H1 (cell line): ENCODE results near the gene IER5. TPM values are rescaled to one million over a fixed set of nuclear protein-coding genes. Genes with fewer than 3 reads are reported as not detected.

Experiments
- BCL11A ChIP-seq, 2 experiments: IDR thresholded peaks; one replicate each; pipeline ENCODE4 v1.6.1; 2011; ENCODE audit warnings: low read depth in 2 of 2, low read length in 2 of 2, mild to moderate bottlenecking in 2 of 2
- CHD1 ChIP-seq: IDR thresholded peaks from 2 replicates; pipeline ENCODE4 v1.6.1; 2012; ENCODE audit warnings: low read depth, low read length, improper control_type of control experiment
- CTBP2 ChIP-seq: IDR thresholded peaks from 2 replicates; pipeline ENCODE4 v1.7.0; 2011; ENCODE audit warnings: borderline replicate concordance, mild to moderate bottlenecking, moderate library complexity, mixed read lengths, low read length; ENCODE audit not compliant: insufficient read depth, insufficient read length
- GTF2F1 ChIP-seq: IDR thresholded peaks from 2 replicates; pipeline ENCODE4 v1.6.1; 2012; ENCODE audit warnings: low read depth, low read length, improper control_type of control experiment, borderline replicate concordance
- PHF8 ChIP-seq: fragments of 200-600 bp; sonication (generic); conservative IDR thresholded peaks from 2 replicates; pipeline ENCODE4 v1.7.1; 2012; ENCODE audit warnings: low read depth, mild to moderate bottlenecking, inconsistent platforms, low read length, moderate library complexity
- RBBP5 ChIP-seq: IDR thresholded peaks from 2 replicates; pipeline ENCODE4 v1.7.1; 2012; ENCODE audit warnings: low read depth, mild to moderate bottlenecking, inconsistent platforms, low read length, moderate library complexity, borderline replicate concordance
- SP2 ChIP-seq: IDR thresholded peaks from 2 replicates; pipeline ENCODE4 v1.6.1; 2012; ENCODE audit warnings: mild to moderate bottlenecking, low read length, inconsistent platforms
- polyA plus RNA-seq, 7 experiments: library from polyadenylated mRNA; depleted of rRNA in 3 of 7; stranded (reverse) in 5 of 7; unstranded in 2 of 7; fragments of >200 nt in 5 of 7; fragments of 200-250 nt in 2 of 7; gene quantifications; 1 replicate in 5 of 7; 2 replicates in 1 of 7; 4 replicates in 1 of 7; pipeline versions ENCODE4 v1.2.1 to v1.2.3, GENCODE V29; 2011 to 2013; ENCODE audit warnings: missing spikeins in 2 of 7, mixed read lengths in 2 of 7
- total RNA-seq: library from RNA; stranded (reverse); fragmentation: NEBNext Ultra II Directional; extraction: Animal tissue kit (Norgen Biotek cat#: 25700); gene quantifications from 2 replicates; pipeline ENCODE4 v1.2.1, GENCODE V29; 2021
- TF ChIP-seq, protein P1 (sequence below): fragments of 300-600 bp; sonication (generic); IDR thresholded peaks from 2 replicates; pipeline ENCODE4 v1.7.1; 2012; ENCODE audit warnings: low read length, moderate library complexity, mild to moderate bottlenecking, inconsistent platforms; ENCODE audit not compliant: insufficient replicate concordance

The IER5 gene
- total and polyA plus RNA-seq, 2 of the 8 experiments (the other 6 are each of a cell fraction or from before 2014, with no cell fraction given) = 3.5 to 7.7 TPM

DNA sequence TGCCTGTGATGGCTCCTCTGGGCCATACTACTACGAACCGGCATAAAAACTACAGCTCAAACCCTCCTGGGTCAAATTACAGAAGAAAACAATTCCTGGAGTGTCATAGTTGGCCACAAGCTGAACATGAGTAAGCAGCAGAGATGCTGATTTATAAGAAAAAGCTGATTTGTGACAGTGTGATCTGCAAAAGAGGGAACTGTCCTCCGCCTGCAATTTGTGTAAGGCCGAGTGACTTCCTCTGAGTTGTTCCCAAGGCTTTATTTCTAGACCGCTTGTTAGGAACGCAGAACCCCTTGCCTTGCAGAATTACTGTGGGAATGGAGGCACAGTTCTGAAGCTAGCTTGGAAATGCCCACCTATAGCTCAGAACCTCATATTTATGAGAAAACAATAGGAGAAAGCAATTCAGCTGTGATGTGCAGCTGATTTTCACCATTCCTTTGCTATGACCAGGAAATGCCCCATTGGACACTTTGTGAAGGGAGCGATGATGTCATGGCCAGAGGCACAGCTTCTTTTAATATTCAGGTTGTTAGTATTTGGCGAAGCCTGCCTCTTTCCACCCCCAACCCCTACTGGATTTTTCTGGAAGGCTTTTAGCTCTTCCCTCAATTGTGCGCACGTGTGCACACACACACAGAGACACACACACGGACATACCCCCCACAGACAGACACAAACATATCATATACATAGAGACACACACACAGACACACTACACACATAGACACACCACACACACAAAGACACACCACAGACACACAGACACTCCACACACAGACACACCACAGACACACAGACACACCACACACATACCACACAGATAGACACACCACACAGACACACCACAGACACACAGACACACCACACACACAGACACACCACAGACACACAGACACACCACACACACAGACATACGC is 47.6 kb downstream of the IER5 start (continued):
- TF ChIP-seq, protein P1, sequence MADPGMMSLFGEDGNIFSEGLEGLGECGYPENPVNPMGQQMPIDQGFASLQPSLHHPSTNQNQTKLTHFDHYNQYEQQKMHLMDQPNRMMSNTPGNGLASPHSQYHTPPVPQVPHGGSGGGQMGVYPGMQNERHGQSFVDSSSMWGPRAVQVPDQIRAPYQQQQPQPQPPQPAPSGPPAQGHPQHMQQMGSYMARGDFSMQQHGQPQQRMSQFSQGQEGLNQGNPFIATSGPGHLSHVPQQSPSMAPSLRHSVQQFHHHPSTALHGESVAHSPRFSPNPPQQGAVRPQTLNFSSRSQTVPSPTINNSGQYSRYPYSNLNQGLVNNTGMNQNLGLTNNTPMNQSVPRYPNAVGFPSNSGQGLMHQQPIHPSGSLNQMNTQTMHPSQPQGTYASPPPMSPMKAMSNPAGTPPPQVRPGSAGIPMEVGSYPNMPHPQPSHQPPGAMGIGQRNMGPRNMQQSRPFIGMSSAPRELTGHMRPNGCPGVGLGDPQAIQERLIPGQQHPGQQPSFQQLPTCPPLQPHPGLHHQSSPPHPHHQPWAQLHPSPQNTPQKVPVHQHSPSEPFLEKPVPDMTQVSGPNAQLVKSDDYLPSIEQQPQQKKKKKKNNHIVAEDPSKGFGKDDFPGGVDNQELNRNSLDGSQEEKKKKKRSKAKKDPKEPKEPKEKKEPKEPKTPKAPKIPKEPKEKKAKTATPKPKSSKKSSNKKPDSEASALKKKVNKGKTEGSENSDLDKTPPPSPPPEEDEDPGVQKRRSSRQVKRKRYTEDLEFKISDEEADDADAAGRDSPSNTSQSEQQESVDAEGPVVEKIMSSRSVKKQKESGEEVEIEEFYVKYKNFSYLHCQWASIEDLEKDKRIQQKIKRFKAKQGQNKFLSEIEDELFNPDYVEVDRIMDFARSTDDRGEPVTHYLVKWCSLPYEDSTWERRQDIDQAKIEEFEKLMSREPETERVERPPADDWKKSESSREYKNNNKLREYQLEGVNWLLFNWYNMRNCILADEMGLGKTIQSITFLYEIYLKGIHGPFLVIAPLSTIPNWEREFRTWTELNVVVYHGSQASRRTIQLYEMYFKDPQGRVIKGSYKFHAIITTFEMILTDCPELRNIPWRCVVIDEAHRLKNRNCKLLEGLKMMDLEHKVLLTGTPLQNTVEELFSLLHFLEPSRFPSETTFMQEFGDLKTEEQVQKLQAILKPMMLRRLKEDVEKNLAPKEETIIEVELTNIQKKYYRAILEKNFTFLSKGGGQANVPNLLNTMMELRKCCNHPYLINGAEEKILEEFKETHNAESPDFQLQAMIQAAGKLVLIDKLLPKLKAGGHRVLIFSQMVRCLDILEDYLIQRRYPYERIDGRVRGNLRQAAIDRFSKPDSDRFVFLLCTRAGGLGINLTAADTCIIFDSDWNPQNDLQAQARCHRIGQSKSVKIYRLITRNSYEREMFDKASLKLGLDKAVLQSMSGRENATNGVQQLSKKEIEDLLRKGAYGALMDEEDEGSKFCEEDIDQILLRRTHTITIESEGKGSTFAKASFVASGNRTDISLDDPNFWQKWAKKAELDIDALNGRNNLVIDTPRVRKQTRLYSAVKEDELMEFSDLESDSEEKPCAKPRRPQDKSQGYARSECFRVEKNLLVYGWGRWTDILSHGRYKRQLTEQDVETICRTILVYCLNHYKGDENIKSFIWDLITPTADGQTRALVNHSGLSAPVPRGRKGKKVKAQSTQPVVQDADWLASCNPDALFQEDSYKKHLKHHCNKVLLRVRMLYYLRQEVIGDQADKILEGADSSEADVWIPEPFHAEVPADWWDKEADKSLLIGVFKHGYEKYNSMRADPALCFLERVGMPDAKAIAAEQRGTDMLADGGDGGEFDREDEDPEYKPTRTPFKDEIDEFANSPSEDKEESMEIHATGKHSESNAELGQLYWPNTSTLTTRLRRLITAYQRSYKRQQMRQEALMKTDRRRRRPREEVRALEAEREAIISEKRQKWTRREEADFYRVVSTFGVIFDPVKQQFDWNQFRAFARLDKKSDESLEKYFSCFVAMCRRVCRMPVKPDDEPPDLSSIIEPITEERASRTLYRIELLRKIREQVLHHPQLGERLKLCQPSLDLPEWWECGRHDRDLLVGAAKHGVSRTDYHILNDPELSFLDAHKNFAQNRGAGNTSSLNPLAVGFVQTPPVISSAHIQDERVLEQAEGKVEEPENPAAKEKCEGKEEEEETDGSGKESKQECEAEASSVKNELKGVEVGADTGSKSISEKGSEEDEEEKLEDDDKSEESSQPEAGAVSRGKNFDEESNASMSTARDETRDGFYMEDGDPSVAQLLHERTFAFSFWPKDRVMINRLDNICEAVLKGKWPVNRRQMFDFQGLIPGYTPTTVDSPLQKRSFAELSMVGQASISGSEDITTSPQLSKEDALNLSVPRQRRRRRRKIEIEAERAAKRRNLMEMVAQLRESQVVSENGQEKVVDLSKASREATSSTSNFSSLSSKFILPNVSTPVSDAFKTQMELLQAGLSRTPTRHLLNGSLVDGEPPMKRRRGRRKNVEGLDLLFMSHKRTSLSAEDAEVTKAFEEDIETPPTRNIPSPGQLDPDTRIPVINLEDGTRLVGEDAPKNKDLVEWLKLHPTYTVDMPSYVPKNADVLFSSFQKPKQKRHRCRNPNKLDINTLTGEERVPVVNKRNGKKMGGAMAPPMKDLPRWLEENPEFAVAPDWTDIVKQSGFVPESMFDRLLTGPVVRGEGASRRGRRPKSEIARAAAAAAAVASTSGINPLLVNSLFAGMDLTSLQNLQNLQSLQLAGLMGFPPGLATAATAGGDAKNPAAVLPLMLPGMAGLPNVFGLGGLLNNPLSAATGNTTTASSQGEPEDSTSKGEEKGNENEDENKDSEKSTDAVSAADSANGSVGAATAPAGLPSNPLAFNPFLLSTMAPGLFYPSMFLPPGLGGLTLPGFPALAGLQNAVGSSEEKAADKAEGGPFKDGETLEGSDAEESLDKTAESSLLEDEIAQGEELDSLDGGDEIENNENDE = no peak
- TF ChIP-seq GTF2F1 (no peak), SP2 (no peak), RBBP5 (no peak), BCL11A (IDR thresholded peaks at IDR 0.05; ENCODE audit: low read depth in 2 of 2, low read length in 2 of 2) (no peak), CHD1 (no peak), CTBP2 (no peak), PHF8 (no peak)
